GM12878 (cell line): ENCODE data around the gene ANOS1.

ENCODE experiments used
- ATF7 ChIP-seq: fragments of 450-650 bp; IDR thresholded peaks from 2 replicates; pipeline ENCODE4 v1.6.1; 2016; ENCODE audit warnings: low read depth, mild to moderate bottlenecking
- CBX5 ChIP-seq: sonication (generic); IDR thresholded peaks from 2 replicates; pipeline ENCODE4 v1.6.1; 2016; ENCODE audit warnings: low read depth, moderate library complexity, mild to moderate bottlenecking, inconsistent platforms
- CTCF ChIP-seq, 3 experiments: IDR thresholded peaks in 2 of 3; conservative IDR thresholded peaks in 1 of 3; 2 replicates each; pipeline ENCODE4 v1.5.1; 2011; ENCODE audit warnings: low read depth in 3 of 3, low read length in 3 of 3, mild to moderate bottlenecking in 3 of 3, control low read depth in 2 of 3, moderate library complexity in 2 of 3, inconsistent platforms in 1 of 3, mixed read lengths in 1 of 3; ENCODE audit not compliant: control insufficient read depth in 2 of 3, insufficient read depth in 1 of 3; ENCODE audit errors: extremely low read depth in 1 of 3
- EZH2 ChIP-seq: IDR thresholded peaks from 2 replicates; pipeline ENCODE4 v1.6.1; 2012; ENCODE audit warnings: low read depth, mild to moderate bottlenecking, control low read depth, inconsistent platforms, low read length, borderline replicate concordance; ENCODE audit not compliant: control insufficient read depth
- FOS ChIP-seq: IDR thresholded peaks from 3 replicates; pipeline ENCODE4 v1.6.1; 2011; ENCODE audit warnings: borderline replicate concordance; ENCODE audit not compliant: insufficient read length; ENCODE audit errors: extremely low read depth
- HDGF ChIP-seq: fragments of 450-650 bp; IDR thresholded peaks from 2 replicates; pipeline ENCODE4 v1.6.1; 2016; ENCODE audit warnings: antibody characterized with exemption
- NBN ChIP-seq: fragments of 450-650 bp; IDR thresholded peaks from 2 replicates; pipeline ENCODE4 v1.6.1; 2016
- PAX5 ChIP-seq: IDR thresholded peaks from 2 replicates; pipeline ENCODE4 v1.6.1; 2011; ENCODE audit warnings: low read depth, low read length, borderline replicate concordance
- POLR2AphosphoS5 ChIP-seq: IDR thresholded peaks from 2 replicates; pipeline ENCODE4 v1.6.1; 2011; ENCODE audit warnings: mild to moderate bottlenecking, low read length, inconsistent platforms
- SKIL ChIP-seq: fragments of 450-650 bp; IDR thresholded peaks from 2 replicates; pipeline ENCODE4 v1.6.1; 2017; ENCODE audit warnings: mild to moderate bottlenecking, low read depth, inconsistent platforms; ENCODE audit not compliant: poor library complexity, severe bottlenecking
- SRF ChIP-seq, 2 experiments: IDR thresholded peaks; 2 replicates each; pipeline ENCODE4 v1.6.1; 2011; ENCODE audit warnings: low read depth in 2 of 2, low read length in 2 of 2, mild to moderate bottlenecking in 1 of 2, moderate library complexity in 1 of 2
- TAF1 ChIP-seq: IDR thresholded peaks from 2 replicates; pipeline ENCODE4 v1.6.1; 2011; ENCODE audit warnings: mild to moderate bottlenecking, low read depth, low read length, borderline replicate concordance
- ZBTB11 ChIP-seq: fragments of 450-650 bp; formaldehyde crosslinking; IDR thresholded peaks from 2 replicates; pipeline ENCODE4 v1.5.0; 2022; ENCODE audit warnings: mild to moderate bottlenecking, missing genetic modification characterization
- TF ChIP-seq, protein P1 (sequence below): IDR thresholded peaks from 2 replicates; pipeline ENCODE4 v1.6.1; 2012; ENCODE audit warnings: low read depth, low read length, improper control_type of control experiment

GRCh38 chrX:8679550-8679949, 52.4 kb downstream of the ANOS1 start:
- no peak for TF ChIP-seq CTCF (IDR thresholded peaks at IDR 0.05 in 2 of 3, conservative IDR thresholded peaks at IDR 0.05 in 1 of 3; ENCODE audit: control insufficient read depth in 2 of 3, extremely low read depth in 1 of 3, insufficient read depth in 1 of 3, low read depth in 3 of 3, low read length in 3 of 3)
- TF ChIP-seq ATF7 = no peak
- no peak for TF ChIP-seq ZBTB11 (CRISPR knock-in tag)
- no peak for TF ChIP-seq POLR2AphosphoS5
- no peak for TF ChIP-seq EZH2
- no peak for TF ChIP-seq SKIL
- TF ChIP-seq SRF (IDR thresholded peaks at IDR 0.05; ENCODE audit: low read depth in 2 of 2, low read length in 2 of 2) = no peak
- no peak for TF ChIP-seq CBX5
- TF ChIP-seq NBN = no peak
- TF ChIP-seq HDGF = no peak
- no peak for TF ChIP-seq PAX5
- no peak for TF ChIP-seq TAF1
- TF ChIP-seq, protein P1, sequence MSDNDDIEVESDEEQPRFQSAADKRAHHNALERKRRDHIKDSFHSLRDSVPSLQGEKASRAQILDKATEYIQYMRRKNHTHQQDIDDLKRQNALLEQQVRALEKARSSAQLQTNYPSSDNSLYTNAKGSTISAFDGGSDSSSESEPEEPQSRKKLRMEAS = no peak
- TF ChIP-seq FOS = no peak
